GM21367 (cell line): ENCODE measurements around the gene ACACA.
A peak's percentile ranks its signal among the peaks of the same experiment; 100 is the strongest.

Experiments used
- ATAC-seq: cut with Tn5 transposase; IDR thresholded peaks from one replicate; pipeline ENCODE4 v1.9.1; 2021; ENCODE audit not compliant: unreplicated experiment

Gene ACACA

GRCh38 chr17:37399265-37399803 lies 7.3 kb downstream of the ACACA start:
- no peak for ATAC-seq

DNA sequence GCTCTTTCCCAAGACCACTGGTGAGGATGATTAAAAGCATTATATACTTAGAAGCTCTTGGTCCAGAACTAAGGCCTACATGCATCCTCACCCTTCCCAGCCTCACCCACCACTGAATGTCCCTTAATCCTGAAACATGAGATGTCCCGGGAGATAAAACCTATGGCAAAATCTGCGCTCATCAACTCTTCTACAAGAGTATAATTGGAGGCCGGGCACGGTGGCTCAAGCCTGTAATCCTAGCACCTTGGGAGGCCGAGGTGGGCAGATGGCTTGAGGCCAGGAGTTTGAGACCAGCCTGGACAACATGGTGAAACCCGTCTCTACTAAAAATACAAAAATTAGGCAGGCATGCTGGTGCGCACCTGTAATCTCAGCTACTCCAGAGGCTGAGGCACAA lies 13.3 kb downstream of the ACACA start:
- ATAC-seq: no peak

- no peak for ATAC-seq
Measured at GRCh38 chr17:37392024-37392590, 14.5 kb downstream of the ACACA start.

DNA sequence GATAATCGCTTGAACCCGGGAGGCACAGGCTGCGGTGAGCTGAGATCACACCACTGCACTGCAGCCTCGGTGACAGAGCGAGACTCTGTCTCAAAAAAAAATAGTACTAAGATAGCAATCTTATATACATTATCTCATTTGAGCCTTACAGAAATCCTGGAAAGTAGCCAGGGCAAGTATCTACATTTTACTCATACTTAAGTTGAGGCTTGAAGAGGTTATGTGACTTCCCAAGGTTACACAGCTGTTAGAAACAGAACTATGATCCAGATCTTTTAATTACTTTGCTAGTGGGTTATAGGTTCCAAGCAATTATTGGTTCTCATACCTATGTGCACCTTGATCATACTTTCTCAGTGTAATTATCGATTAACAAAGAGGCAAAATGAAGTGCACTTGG lies 15.5 kb downstream of the ACACA start:
- ATAC-seq: no peak

GRCh38 chr17:37389160-37389559 lies 17.5 kb downstream of the ACACA start:
- no peak for ATAC-seq

DNA sequence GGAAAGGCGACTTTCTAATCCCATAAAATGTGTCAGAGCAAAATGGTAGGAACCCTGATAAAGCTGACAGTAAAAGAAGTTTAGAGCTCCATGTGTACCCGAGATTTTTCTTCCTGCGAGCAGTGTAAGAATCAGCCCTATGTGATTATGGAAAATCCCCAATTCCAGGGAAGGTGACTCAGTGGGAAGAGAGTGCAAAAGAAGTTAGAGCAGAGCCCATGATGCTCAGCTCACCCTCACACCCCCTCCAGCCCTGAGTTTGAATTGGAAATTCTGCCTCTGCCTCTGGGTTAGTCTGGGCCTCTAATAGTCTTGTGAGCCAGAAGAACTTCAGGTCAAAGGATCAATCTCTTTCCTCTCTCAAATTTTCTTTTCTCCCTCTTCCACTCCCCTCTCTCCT lies 18.4 kb downstream of the ACACA start:
- no peak for ATAC-seq

GRCh38 chr17:37386462-37386861 lies 20.2 kb downstream of the ACACA start:
- no peak for ATAC-seq

GRCh38 chr17:37385474-37385990 lies 21.1 kb downstream of the ACACA start:
- ATAC-seq: no peak

GRCh38 chr17:37384560-37385149 lies 22.0 kb downstream of the ACACA start:
- no peak for ATAC-seq

GRCh38 chr17:37382056-37382455 lies 24.6 kb downstream of the ACACA start:
- ATAC-seq: no peak

- ATAC-seq: no peak
Measured at GRCh38 chr17:37375706-37376105, 30.9 kb downstream of the ACACA start, which contains the start of gene C17orf78. Gene C17orf78 (plus strand): TSS chr17:37375985. CDS start chr17:37376093, 108 bp downstream.

DNA sequence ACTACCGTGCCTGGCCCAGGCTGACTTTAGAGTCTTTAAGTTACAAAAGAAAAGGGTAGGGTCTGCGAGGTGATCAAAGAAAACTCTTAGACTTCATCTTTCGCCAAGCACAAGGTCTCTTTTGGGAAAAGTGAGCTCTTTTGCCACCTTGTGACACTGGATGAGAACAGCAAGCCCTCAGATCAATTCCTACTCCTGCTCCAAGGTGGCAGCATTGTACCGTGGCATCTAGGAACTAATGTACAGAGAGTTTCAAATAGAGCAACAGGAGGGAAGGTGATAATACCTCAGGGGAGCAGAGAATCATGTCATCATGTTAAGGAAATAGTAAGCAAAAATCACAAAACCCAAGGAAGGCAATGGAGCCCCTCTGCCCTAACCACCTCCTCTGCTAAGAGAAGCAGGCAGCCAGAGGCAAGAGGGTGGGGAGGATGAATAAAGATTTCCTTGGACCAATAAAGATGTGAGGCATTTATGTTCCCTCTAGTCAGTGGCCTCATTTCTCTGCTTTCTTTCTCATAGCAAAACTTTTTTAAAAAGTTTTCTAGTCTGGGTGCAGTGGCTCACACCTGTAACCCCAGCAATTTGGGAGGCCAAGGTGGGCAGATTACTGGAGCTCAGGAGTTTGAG lies 33.0 kb downstream of the ACACA start:
- no peak for ATAC-seq

GRCh38 chr17:37368577-37368976 lies 38.1 kb downstream of the ACACA start:
- ATAC-seq: no peak

DNA sequence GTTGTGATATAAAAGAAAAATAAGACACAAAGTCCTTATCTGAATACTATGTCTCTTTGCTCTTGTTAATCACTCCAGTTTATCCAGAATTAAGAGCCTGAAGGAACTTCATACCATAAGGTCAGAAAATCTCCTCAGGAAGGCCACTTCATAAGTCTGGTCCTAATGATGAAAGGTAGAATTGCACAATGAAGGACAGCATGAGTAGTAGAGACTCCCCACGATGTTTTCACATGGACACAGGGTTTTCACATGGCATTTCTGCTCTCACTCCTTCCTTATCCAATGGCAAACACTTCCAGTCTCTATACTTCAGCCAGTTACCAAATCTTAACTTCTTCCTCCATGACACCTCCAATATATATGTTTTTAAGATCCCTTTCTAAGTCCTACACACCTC lies 41.0 kb downstream of the ACACA start:
- no peak for ATAC-seq

- ATAC-seq: no peak
Measured at GRCh38 chr17:37361543-37361942, 45.1 kb downstream of the ACACA start.

- no peak for ATAC-seq
Measured at GRCh38 chr17:37360632-37361031, 46.0 kb downstream of the ACACA start.

DNA sequence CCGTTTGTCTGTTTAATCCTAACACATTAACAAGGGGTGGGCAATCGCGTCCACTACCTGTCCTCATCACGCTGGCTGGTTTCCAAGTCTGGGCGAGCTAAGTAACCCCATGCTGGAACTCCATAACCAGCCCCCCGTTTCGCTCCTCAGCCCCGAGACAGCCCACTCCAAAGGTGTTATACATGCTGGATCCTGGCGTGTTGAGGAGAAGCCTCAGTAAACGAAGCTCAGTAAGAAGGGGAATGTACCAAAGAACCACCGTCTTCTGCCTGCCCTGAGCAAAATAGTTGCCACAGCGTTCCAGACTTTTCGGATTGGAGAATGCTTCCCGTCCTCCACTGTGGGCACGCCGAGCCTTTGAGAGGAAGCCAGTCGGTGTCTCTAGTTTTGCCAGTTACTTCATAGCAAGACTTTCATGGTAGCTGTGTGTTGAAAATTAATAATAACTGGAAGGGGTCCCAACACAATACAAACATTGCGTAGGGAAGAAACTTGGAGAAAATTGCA lies 46.9 kb downstream of the ACACA start:
- ATAC-seq: no peak

- peak; percentile 80 for ATAC-seq
Measured at GRCh38 chr17:37358830-37359681, 47.6 kb downstream of the ACACA start.

DNA sequence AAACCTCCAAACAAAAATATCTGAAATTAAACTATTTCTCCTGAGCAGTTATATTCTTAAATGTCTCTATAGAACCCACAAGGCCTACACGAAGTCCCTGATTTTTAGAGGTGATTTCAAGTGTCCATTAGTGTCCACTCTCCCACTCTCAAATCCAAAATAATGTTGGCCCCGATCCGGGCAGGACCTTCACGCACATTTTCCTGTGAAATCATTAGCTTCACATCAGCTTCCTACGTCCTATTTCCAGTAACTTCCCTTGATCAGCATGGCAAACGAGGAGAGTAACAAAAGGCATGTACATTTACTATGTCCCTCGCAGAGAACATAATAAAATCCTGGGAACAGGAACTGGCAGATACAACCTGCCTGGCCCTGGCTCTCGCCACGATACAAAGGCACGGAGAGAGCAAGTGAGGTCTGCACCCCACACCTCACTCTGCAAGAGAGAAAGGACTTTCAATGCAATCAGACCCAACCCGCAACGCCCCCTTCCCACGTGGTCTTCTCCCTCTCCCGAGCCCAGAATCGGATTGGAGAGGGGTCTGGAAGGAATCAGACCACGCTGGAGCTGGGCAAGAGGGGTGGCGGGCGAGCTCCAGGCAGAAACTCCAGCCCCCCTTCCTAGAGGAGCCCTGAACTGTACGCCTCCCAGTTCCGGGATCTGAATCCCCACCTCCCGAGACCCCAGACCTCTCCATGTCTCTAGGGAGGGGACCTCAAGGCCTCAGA lies 48.4 kb downstream of the ACACA start:
- ATAC-seq: peak; percentile 15
